Psoas muscle (tissue), 8 donors: ENCODE results near the gene RSPO1. TPM values are rescaled to one million over a fixed set of nuclear protein-coding genes. Genes with fewer than 3 reads are reported as not detected.

Experiments used
- ATAC-seq, 4 donors: fragments of 200-7000 bp; cut with Tn5 transposase; one replicate each; pipeline ENCODE4 v1.9.1; 2020; ENCODE audit warnings: moderate library complexity in 3 of 4, mild to moderate bottlenecking in 2 of 4
- DNase-seq, 2 donors: peaks; one replicate each; pipeline ENCODE4 v3.0.0-alpha.2; 2020
- H3K27ac ChIP-seq: fragments of 200-600 bp; one replicate; pipeline ENCODE4 v1.8.0; 2022
- H3K27me3 ChIP-seq, 3 donors: fragments of 200-600 bp in 1 of 3; one replicate each; pipeline versions ENCODE4 v1.6.1 to v1.8.0; 2013 to 2022; ENCODE audit warnings: low read length in 2 of 3, mild to moderate bottlenecking in 2 of 3, moderate library complexity in 1 of 3; ENCODE audit not compliant: insufficient read depth in 3 of 3
- H3K36me3 ChIP-seq, 2 donors: fragments of 200-600 bp in 1 of 2; one replicate each; pipeline versions ENCODE4 v1.6.1 to v1.8.0; 2013 to 2022; ENCODE audit warnings: low read depth in 1 of 2, mild to moderate bottlenecking in 1 of 2, moderate library complexity in 1 of 2; ENCODE audit not compliant: insufficient read depth in 1 of 2
- H3K4me1 ChIP-seq: fragments of 200-600 bp; one replicate; pipeline ENCODE4 v1.8.0; 2022
- H3K4me3 ChIP-seq: fragments of 200-600 bp; one replicate; pipeline ENCODE4 v1.8.0; 2022; ENCODE audit warnings: mild to moderate bottlenecking
- H3K9me3 ChIP-seq: fragments of 200-600 bp; one replicate; pipeline ENCODE4 v1.8.0; 2022
- WGBS, 3 donors: extraction: QIAGEN DNeasy Blood & Tissue Kit; methylation state at CpG; one replicate each; pipeline versions ENCODE4 v1.1.6 to v1.1.7; 2013; 5-methylcytosine and 5-hydroxymethylcytosine counted together
- intact Hi-C, 2 donors: fragments of 100-400 bp; cut with DNase I; formaldehyde crosslinking; loops; one replicate each; pipeline versions ENCODE4 v1.11.0 to v1.14.2; 2022
- polyA plus RNA-seq, 3 donors: library from polyadenylated mRNA; stranded (reverse); fragments of 200-250 nt; gene quantifications; one replicate each; pipeline ENCODE4 v1.2.3, GENCODE V29; 2013
- total RNA-seq, 4 donors: library from RNA; stranded (reverse); fragmentation: NEBNext Ultra II Directional in 2 of 4; extraction: Animal tissue kit (Norgen Biotek cat#: 25700) in 2 of 4; gene quantifications; one replicate each; pipeline versions ENCODE4 v1.2.1 to v1.2.4, GENCODE V29; 2021 to 2023
- TF ChIP-seq, protein P1 (sequence below): fragments of 200-600 bp; IDR thresholded peaks from one replicate; pipeline ENCODE4 v1.8.0; 2022; ENCODE audit warnings: antibody characterized with exemption
- donor health status: healthy with polysubstance abuse.
- donor health status: DM: no; HTN: no; CAD: no; lungs with moderate emphysema.
- donor health status: Bipolar disorder and iron deficiency.
- donor health status: healthy.
- donor health status: DM: yes; HTN: yes; CAD: no.
- donor health status: DM: no; HTN: no; CAD: no.
- donor health status: DM: no; HTN: no; CAD: no.
- donor health status: DM: yes; HTN: yes; CAD: no.

RSPO1 gene
- total and polyA plus RNA-seq, 7 donors, result 0.01 TPM; not detected in 6

- Histone ChIP-seq H3K36me3 (no peaks in the 10 kb centered on the region), H3K4me1 (no peaks in the 10 kb centered on the region), H3K27me3 (peaks cover 0 to 7% (median 0%) of the 10 kb centered on the region in 3 donors), H3K27ac (no peak overlapping the region), H3K4me3 (no peak overlapping the region), H3K9me3 (no peaks in the 10 kb centered on the region)
- intact Hi-C loops, result no loop called here
- TF ChIP-seq, protein P1, sequence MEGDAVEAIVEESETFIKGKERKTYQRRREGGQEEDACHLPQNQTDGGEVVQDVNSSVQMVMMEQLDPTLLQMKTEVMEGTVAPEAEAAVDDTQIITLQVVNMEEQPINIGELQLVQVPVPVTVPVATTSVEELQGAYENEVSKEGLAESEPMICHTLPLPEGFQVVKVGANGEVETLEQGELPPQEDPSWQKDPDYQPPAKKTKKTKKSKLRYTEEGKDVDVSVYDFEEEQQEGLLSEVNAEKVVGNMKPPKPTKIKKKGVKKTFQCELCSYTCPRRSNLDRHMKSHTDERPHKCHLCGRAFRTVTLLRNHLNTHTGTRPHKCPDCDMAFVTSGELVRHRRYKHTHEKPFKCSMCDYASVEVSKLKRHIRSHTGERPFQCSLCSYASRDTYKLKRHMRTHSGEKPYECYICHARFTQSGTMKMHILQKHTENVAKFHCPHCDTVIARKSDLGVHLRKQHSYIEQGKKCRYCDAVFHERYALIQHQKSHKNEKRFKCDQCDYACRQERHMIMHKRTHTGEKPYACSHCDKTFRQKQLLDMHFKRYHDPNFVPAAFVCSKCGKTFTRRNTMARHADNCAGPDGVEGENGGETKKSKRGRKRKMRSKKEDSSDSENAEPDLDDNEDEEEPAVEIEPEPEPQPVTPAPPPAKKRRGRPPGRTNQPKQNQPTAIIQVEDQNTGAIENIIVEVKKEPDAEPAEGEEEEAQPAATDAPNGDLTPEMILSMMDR, result no peak
- DNase-seq (no peak), ATAC-seq (no peak)
- 53 to 56% (median 53%) methylated on average over 5 of the region's 5 CpGs for WGBS, 3 donors
Measured at GRCh38 chr1:37650173-37650572, 15.5 kb upstream of the RSPO1 start.

DNA sequence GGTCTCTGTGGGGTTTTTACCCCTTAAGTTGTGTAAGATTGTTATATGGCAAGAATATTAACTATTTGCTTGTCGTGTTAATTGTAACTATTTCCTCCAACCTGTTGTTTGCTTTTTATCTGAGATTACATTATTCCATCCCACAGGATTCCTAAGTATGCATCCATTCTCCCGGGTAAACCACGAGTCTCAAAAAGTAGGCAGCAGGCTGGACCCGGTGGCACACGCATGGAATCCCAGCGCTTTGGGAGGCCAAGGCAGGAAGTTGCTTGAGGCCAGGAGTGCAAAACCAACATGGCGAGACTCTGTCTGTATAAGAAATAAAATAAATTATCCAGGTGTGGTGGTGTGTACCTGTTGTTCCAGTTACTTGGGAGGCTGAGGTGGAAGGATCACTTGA, 12.6 kb upstream of the RSPO1 start:
- Histone ChIP-seq H3K4me3 (no peak overlapping the region), H3K36me3 (no peaks in the 10 kb centered on the region), H3K4me1 (no peaks in the 10 kb centered on the region), H3K27ac (no peak overlapping the region), H3K27me3 (peaks cover 0 to 10% (median 0%) of the 10 kb centered on the region in 3 donors), H3K9me3 (peaks cover 4% of the 10 kb centered on the region)
- ATAC-seq (no peak), DNase-seq (no peak)
- TF ChIP-seq, protein P1, result no peak
- 83 to 88% (median 85%) methylated on average over 7 of the region's 7 CpGs for WGBS, 3 donors
- intact Hi-C loops, result no loop called here

DNA sequence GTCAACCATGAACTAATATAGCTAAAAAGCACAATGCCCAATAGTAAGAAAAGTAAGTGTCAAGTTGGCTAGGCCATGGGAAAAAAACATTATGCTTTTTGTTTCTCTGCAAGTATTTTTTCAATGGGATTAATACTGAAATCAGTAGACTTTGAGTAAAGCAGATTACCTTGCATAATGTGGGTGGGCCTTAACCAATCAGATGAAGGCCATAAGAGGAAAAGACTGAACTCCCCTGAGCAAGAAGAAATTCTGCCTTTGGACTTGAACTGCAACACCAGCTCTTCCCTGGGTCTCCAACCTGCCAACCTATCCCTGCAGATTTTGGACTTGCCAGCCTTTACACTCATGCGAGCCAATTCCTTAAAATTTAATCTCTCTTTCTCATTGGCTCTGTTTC, 6.4 kb upstream of the RSPO1 start:
- Histone ChIP-seq H3K27me3 (peaks cover 0 to 57% (median 9%) of the 10 kb centered on the region in 3 donors), H3K4me1 (no peaks in the 10 kb centered on the region), H3K4me3 (no peak overlapping the region), H3K27ac (no peak overlapping the region), H3K9me3 (peaks cover 16% of the 10 kb centered on the region), H3K36me3 (no peaks in the 10 kb centered on the region)
- 89 to 93% (median 93%) methylated on average over 1 of the region's 1 CpG for WGBS, 3 donors
- no peak for DNase-seq
- intact Hi-C loops, result no loop called here
- no peak for ATAC-seq
- TF ChIP-seq, protein P1, result no peak

DNA sequence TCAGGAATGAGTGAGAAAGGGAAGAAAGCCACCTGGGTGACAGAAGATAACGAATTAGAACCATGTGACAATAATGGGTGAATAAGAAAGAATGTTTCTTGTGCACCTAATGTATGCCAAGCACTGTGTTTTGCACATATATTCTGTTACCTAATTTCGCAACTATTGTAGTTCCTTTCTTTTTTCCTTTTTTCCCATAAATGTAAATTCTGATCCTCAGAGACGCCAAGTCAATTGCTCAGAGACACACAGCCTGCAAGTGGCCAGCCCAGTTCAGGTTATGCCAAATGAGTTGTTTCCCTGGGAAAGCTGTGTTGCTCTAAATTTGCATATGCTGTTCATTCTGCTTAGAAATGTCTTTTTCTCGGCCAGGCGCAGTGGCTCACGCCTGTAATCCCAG, 1.7 kb upstream of the RSPO1 start:
- Histone ChIP-seq H3K27ac (no peak overlapping the region), H3K36me3 (no peaks in the 10 kb centered on the region), H3K27me3 (peaks cover 0 to 87% (median 28%) of the 10 kb centered on the region in 3 donors), H3K4me1 (no peaks in the 10 kb centered on the region), H3K4me3 (no peak overlapping the region), H3K9me3 (peaks cover 5% of the 10 kb centered on the region)
- DNase-seq, result no peak
- no peak for ATAC-seq
- TF ChIP-seq, protein P1, result no peak
- WGBS, 3 donors, result 61 to 65% (median 62%) methylated on average over 6 of the region's 6 CpGs
- intact Hi-C loops, result no loop called here
